Measurements from ENCODE around the gene SARDH. TPM values are rescaled to one million over a fixed set of nuclear protein-coding genes. Genes with fewer than 3 reads are reported as not detected.

Gene SARDH
- polyA plus RNA-seq, 1 donor (not counting 4 experiments of a cell fraction or from before 2014, with no cell fraction given), result 0.03 TPM

GRCh38 chr9:133655701-133656100, 82.5 kb downstream of the SARDH start:
- H3K9me3 ChIP-seq (ENCODE audit: control insufficient read depth, low read depth, low read length), result no peaks in the 10 kb centered on the region
- no peak overlapping the region for H3K9ac ChIP-seq (ENCODE audit: control insufficient read depth, extremely low read depth, insufficient read depth, low read length)
- no peaks in the 10 kb centered on the region for H3K9me1 ChIP-seq (ENCODE audit: control insufficient read depth, extremely low read depth, insufficient read depth, low read length)
- FAIRE-seq, result no peak
- no peak for TF ChIP-seq EZH2 (IDR thresholded peaks at IDR 0.05; ENCODE audit: low read length)
- TF ChIP-seq CTCF (optimal IDR thresholded peaks at IDR 0.05 in 1 of 3, IDR thresholded peaks at IDR 0.05 in 1 of 3, conservative IDR thresholded peaks at IDR 0.05 in 1 of 3; ENCODE audit: extremely low read depth in 1 of 3, insufficient read depth in 2 of 3, low read length in 3 of 3), result no peak
- peaks cover 5% of the 10 kb centered on the region for H3K4me1 ChIP-seq (ENCODE audit: control insufficient read depth, extremely low read depth, insufficient read depth, low read length)
- no peaks in the 10 kb centered on the region for H3K79me2 ChIP-seq (ENCODE audit: control insufficient read depth, insufficient read depth, low read length)
- no peak overlapping the region for H2AFZ ChIP-seq (ENCODE audit: control insufficient read depth, low read length)
- no peak for DNase-seq (ENCODE audit: low read depth, low spot score)
- H3K4me2 ChIP-seq (ENCODE audit: control insufficient read depth, extremely low read depth, insufficient read depth, low read depth, low read length), result no peak overlapping the region
- H4K20me1 ChIP-seq (ENCODE audit: control insufficient read depth, extremely low read depth, insufficient read depth, low read length), result no peaks in the 10 kb centered on the region
- no peak overlapping the region for H3K27ac ChIP-seq (ENCODE audit: control insufficient read depth, insufficient read depth, low read length)
- H3K4me3 ChIP-seq (ENCODE audit: control insufficient read depth in 2 of 3, extremely low read depth in 1 of 3, insufficient read depth in 2 of 3, low read depth in 1 of 3, low read length in 3 of 3), result no peak overlapping the region
- no peaks in the 10 kb centered on the region for H3K36me3 ChIP-seq (ENCODE audit: control insufficient read depth in 2 of 2, extremely low read depth in 1 of 2, insufficient read depth in 2 of 2, low read length in 2 of 2)
- dilution Hi-C loops (cut with MboI; ENCODE audit: extremely low pct_ligation_motif_present, low sequenced_read_pairs), result no loop called here
- peaks cover 62% of the 10 kb centered on the region for H3K27me3 ChIP-seq (ENCODE audit: control insufficient read depth, extremely low read depth, insufficient read depth, low read length)

DNA sequence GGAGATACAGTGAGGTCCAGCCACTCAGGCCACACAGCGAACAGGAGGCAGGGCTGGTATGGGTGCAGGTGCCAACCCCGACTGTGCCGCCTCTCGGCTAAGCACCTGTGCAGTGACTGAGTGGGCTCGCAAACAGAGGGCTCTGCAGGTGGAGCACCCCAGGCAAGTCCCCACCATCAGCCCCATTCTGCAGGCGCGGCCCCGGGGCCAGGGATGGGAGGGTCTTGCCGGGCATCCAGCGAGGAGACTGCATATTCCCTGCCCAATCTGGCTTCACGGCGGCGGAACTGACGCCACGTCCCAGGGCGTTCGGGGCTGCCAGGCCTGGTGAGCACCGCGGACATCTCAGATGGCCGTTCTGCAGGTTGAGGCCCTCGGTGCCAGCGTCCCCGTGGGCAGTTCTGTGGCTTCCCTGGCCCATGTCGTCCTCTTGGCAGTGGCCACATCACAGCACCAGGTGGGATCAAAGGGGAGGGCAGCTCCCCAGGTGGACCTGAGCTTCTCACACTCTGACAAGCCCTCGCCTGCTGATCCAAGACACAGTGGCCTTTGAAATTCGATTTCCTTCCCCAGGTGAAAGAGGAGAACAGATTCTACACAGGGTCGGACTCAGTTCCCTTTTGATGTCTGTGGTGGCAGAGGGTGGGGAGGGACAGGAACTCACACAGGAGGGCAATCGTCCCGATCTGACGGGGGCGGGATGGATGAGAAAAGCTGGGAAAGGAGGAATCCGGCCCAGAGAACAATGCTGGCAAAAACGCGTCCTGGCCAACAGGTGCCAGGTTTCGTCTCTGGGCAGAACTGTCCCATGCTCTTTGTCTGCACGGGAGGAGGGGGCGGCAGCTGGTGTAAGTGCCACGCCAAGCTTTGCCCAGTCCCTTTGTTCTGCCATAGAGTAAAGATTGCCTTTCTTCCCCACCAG, 83.2 kb downstream of the SARDH start:
- H3K27ac ChIP-seq (ENCODE audit: control insufficient read depth, insufficient read depth, low read length), result no peak overlapping the region
- H3K9me1 ChIP-seq (ENCODE audit: control insufficient read depth, extremely low read depth, insufficient read depth, low read length), result no peaks in the 10 kb centered on the region
- FAIRE-seq, result no peak
- dilution Hi-C loops (cut with MboI; ENCODE audit: extremely low pct_ligation_motif_present, low sequenced_read_pairs), result no loop called here
- H3K4me3 ChIP-seq (ENCODE audit: control insufficient read depth in 2 of 3, extremely low read depth in 1 of 3, insufficient read depth in 2 of 3, low read depth in 1 of 3, low read length in 3 of 3), result no peak overlapping the region
- peaks cover 5% of the 10 kb centered on the region for H3K4me1 ChIP-seq (ENCODE audit: control insufficient read depth, extremely low read depth, insufficient read depth, low read length)
- no peak overlapping the region for H3K9ac ChIP-seq (ENCODE audit: control insufficient read depth, extremely low read depth, insufficient read depth, low read length)
- no peaks in the 10 kb centered on the region for H4K20me1 ChIP-seq (ENCODE audit: control insufficient read depth, extremely low read depth, insufficient read depth, low read length)
- no peak for TF ChIP-seq EZH2 (IDR thresholded peaks at IDR 0.05; ENCODE audit: low read length)
- no peak for TF ChIP-seq CTCF (optimal IDR thresholded peaks at IDR 0.05 in 1 of 3, IDR thresholded peaks at IDR 0.05 in 1 of 3, conservative IDR thresholded peaks at IDR 0.05 in 1 of 3; ENCODE audit: extremely low read depth in 1 of 3, insufficient read depth in 2 of 3, low read length in 3 of 3)
- no peak overlapping the region for H3K4me2 ChIP-seq (ENCODE audit: control insufficient read depth, extremely low read depth, insufficient read depth, low read depth, low read length)
- H3K36me3 ChIP-seq (ENCODE audit: control insufficient read depth in 2 of 2, extremely low read depth in 1 of 2, insufficient read depth in 2 of 2, low read length in 2 of 2), result no peaks in the 10 kb centered on the region
- H3K79me2 ChIP-seq (ENCODE audit: control insufficient read depth, insufficient read depth, low read length), result no peaks in the 10 kb centered on the region
- no peaks in the 10 kb centered on the region for H3K9me3 ChIP-seq (ENCODE audit: control insufficient read depth, low read depth, low read length)
- H2AFZ ChIP-seq (ENCODE audit: control insufficient read depth, low read length), result no peak overlapping the region
- peaks cover 55% of the 10 kb centered on the region for H3K27me3 ChIP-seq (ENCODE audit: control insufficient read depth, extremely low read depth, insufficient read depth, low read length)
- DNase-seq (ENCODE audit: low read depth, low spot score), result no peak

Data from keratinocyte (primary cell).